DND-41 (cell line): Measurements from ENCODE around the gene TNFAIP8.

Source experiments
- ATAC-seq: fragments of 200-7000 bp; cut with Tn5 transposase; 3 replicates; pipeline ENCODE4 v1.9.1; 2021; ENCODE audit warnings: low read depth; ENCODE audit not compliant: insufficient read depth
- DNase-seq: peaks from one replicate; pipeline ENCODE4 v3.0.0-alpha.2; 2020
- H2AFZ ChIP-seq: 2 replicates; pipeline ENCODE4 v1.6.0; 2012; ENCODE audit warnings: low read depth, low read length
- H3K27ac ChIP-seq: 2 replicates; pipeline ENCODE4 v1.5.1; 2012; ENCODE audit warnings: low read length, inconsistent platforms
- H3K27me3 ChIP-seq: fragments of 200-600 bp; sonication (generic); 2 replicates; pipeline ENCODE4 v1.6.0; 2012; ENCODE audit warnings: low read length, mild to moderate bottlenecking, inconsistent platforms; ENCODE audit not compliant: insufficient read depth, poor library complexity
- H3K36me3 ChIP-seq: 2 replicates; pipeline ENCODE4 v1.5.1; 2012; ENCODE audit warnings: low read length, inconsistent platforms; ENCODE audit not compliant: insufficient read depth
- H3K4me1 ChIP-seq: 2 replicates; pipeline ENCODE4 v1.5.1; 2012; ENCODE audit warnings: mild to moderate bottlenecking, low read length; ENCODE audit not compliant: insufficient read depth
- H3K4me2 ChIP-seq: 2 replicates; pipeline ENCODE4 v1.6.0; 2012; ENCODE audit warnings: mild to moderate bottlenecking, moderate library complexity, low read length, inconsistent platforms; ENCODE audit not compliant: insufficient read depth
- H3K4me3 ChIP-seq, 2 experiments: fragments of 200-600 bp in 1 of 2; shearing (Covaris generic) in 1 of 2; 2 replicates each; pipeline ENCODE4 v1.5.1; 2012 to 2016; ENCODE audit warnings: inconsistent platforms in 2 of 2, low read length in 2 of 2, mild to moderate bottlenecking in 2 of 2, low read depth in 1 of 2, moderate library complexity in 1 of 2
- H3K79me2 ChIP-seq: 2 replicates; pipeline ENCODE4 v1.6.0; 2012; ENCODE audit warnings: low read length, inconsistent platforms; ENCODE audit not compliant: insufficient read depth
- H3K9ac ChIP-seq: 2 replicates; pipeline ENCODE4 v1.6.0; 2012; ENCODE audit warnings: low read depth, mild to moderate bottlenecking, inconsistent platforms, low read length, moderate library complexity
- H3K9me3 ChIP-seq: 2 replicates; pipeline ENCODE4 v1.5.1; 2012; ENCODE audit warnings: low read length, moderate library complexity, mild to moderate bottlenecking, inconsistent platforms; ENCODE audit not compliant: insufficient read depth, severe bottlenecking
- H4K20me1 ChIP-seq: 2 replicates; pipeline ENCODE4 v1.6.0; 2012; ENCODE audit warnings: low read length; ENCODE audit not compliant: insufficient read depth
- CTCF ChIP-seq: IDR thresholded peaks from 2 replicates; pipeline ENCODE4 v1.5.1; 2012; ENCODE audit warnings: borderline replicate concordance, low read length, moderate library complexity, mild to moderate bottlenecking; ENCODE audit not compliant: poor library complexity, severe bottlenecking; ENCODE audit errors: extremely low read depth
- EZH2 ChIP-seq: IDR thresholded peaks from 3 replicates; pipeline ENCODE4 v1.6.1; 2012; ENCODE audit warnings: borderline replicate concordance, low read depth, mild to moderate bottlenecking, moderate library complexity, low read length, inconsistent platforms; ENCODE audit not compliant: severe bottlenecking

Gene TNFAIP8

GRCh38 chr5:119327018-119327417 is 28.8 kb upstream of the TNFAIP8 start:
- Histone ChIP-seq H2AFZ (no peak overlapping the region), H3K79me2 (peaks cover 94% of the 10 kb centered on the region), H3K36me3 (peaks cover 16% of the 10 kb centered on the region), H3K27ac (peak overlapping the region; percentile 72), H4K20me1 (peaks cover 26% of the 10 kb centered on the region), H3K27me3 (no peaks in the 10 kb centered on the region), H3K4me3 (no peak overlapping the region; a peak in 1 of 4 replicates), H3K4me1 (peaks cover 96% of the 10 kb centered on the region), H3K4me2 (peak overlapping the region; percentile 1; the same call in 1 of the 2 replicates), H3K9me3 (no peaks in the 10 kb centered on the region), H3K9ac (peak overlapping the region; percentile 7; the same call in 1 of the 2 replicates)
- ATAC-seq (no peak), DNase-seq (no peak)
- TF ChIP-seq CTCF (no peak), EZH2 (no peak)

- ATAC-seq (peak; percentile 97), DNase-seq (peak; percentile 89)
- peaks cover 24% of the 10 kb centered on the region for H4K20me1 ChIP-seq
- no peak overlapping the region for H2AFZ ChIP-seq
- peak overlapping the region in 1 of 2 experiments; percentile 31; a peak in 2 of 4 replicates for H3K4me3 ChIP-seq
- H3K79me2 ChIP-seq = peaks cover 94% of the 10 kb centered on the region
- peaks cover 24% of the 10 kb centered on the region for H3K36me3 ChIP-seq
- peak overlapping the region; percentile 74 for H3K27ac ChIP-seq
- no peaks in the 10 kb centered on the region for H3K27me3 ChIP-seq
- H3K4me1 ChIP-seq = peaks cover 97% of the 10 kb centered on the region
- TF ChIP-seq EZH2 (no peak), CTCF (no peak)
- H3K4me2 ChIP-seq = peak overlapping the region; percentile 54
- H3K9me3 ChIP-seq = no peaks in the 10 kb centered on the region
- H3K9ac ChIP-seq = peak overlapping the region; percentile 43
Observed at GRCh38 chr5:119328753-119329602, 26.8 kb upstream of the TNFAIP8 start.

- Histone ChIP-seq H3K79me2 (peaks cover 94% of the 10 kb centered on the region), H3K4me1 (peaks cover 93% of the 10 kb centered on the region), H4K20me1 (peaks cover 24% of the 10 kb centered on the region), H3K27ac (peak overlapping the region; percentile 74), H3K4me2 (peak overlapping the region; percentile 54), H2AFZ (no peak overlapping the region), H3K27me3 (no peaks in the 10 kb centered on the region), H3K36me3 (peaks cover 24% of the 10 kb centered on the region), H3K9me3 (no peaks in the 10 kb centered on the region), H3K4me3 (no peak overlapping the region; a peak in 1 of 4 replicates), H3K9ac (peak overlapping the region; percentile 12)
- DNase-seq (no peak), ATAC-seq (no peak)
- TF ChIP-seq EZH2 (no peak), CTCF (no peak)
Observed at GRCh38 chr5:119329666-119330065, 26.2 kb upstream of the TNFAIP8 start.
